NB4 (cell line): ENCODE data around the gene SLC35C1.

Experiments used
- DNase-seq: peaks from one replicate; pipeline ENCODE4 v3.0.0; 2010; ENCODE audit warnings: low read depth
- H3K4me3 ChIP-seq: one replicate; pipeline ENCODE4 v1.5.1; 2011; ENCODE audit warnings: mild to moderate bottlenecking, low read depth, low read length, moderate library complexity
- MYC ChIP-seq: IDR thresholded peaks from 2 replicates; pipeline ENCODE4 v1.6.1; 2011; ENCODE audit warnings: low read depth, low read length
- POLR2A ChIP-seq: IDR thresholded peaks from 2 replicates; pipeline ENCODE4 v1.6.1; 2011; ENCODE audit warnings: mild to moderate bottlenecking; ENCODE audit not compliant: insufficient read length; ENCODE audit errors: extremely low read depth
- TF ChIP-seq, protein P1 (sequence below): IDR thresholded peaks from one replicate; pipeline ENCODE4 v1.5.1; 2012; ENCODE audit warnings: low read depth, low read length
- TF ChIP-seq, protein P2 (sequence below): IDR thresholded peaks from 2 replicates; pipeline ENCODE4 v1.6.1; 2011; ENCODE audit warnings: low read depth, low read length

SLC35C1 gene

DNA sequence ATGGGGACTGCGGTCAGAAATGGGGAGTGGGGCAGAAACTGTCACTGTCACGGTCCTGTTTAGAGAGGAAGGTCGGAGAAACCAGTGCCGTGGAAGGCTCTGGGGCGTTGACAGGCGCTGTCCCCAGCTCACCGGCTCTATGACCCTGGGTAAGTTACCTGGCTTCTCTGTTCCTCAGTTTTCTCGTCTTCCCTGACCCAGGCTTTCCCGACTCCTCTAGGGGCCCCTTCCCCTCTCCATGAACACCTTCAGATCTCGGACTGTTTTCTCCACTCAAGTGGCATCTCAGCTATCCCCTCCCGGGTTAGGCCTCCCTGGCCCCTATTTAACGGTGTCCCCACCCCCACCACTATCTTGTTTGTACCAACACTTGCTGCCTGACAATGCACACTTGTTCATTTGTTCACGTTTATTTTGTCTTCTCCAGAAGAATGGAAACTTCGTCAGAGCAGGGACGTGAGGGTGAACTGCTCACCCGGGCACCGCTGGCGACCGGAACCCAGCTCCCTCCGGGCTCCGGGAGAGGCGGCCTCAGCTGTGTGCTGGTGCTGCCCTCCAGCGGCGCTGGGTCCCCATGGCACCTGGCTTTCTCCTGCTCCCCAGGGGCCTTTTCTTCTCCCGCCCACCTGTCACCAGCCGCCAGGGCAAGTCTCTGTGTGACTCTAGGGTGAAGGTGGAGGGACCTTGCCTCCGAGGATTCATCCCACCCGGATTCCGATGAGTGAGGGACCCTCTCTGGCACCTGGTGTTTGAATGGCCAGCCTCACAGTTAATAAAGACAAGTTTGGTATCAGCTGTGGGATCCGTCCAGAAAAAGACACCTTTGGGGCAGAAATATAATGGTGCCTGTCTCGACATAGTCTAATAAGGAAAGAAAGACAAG, 33.1 kb upstream of the SLC35C1 start:
- TF ChIP-seq, protein P1, sequence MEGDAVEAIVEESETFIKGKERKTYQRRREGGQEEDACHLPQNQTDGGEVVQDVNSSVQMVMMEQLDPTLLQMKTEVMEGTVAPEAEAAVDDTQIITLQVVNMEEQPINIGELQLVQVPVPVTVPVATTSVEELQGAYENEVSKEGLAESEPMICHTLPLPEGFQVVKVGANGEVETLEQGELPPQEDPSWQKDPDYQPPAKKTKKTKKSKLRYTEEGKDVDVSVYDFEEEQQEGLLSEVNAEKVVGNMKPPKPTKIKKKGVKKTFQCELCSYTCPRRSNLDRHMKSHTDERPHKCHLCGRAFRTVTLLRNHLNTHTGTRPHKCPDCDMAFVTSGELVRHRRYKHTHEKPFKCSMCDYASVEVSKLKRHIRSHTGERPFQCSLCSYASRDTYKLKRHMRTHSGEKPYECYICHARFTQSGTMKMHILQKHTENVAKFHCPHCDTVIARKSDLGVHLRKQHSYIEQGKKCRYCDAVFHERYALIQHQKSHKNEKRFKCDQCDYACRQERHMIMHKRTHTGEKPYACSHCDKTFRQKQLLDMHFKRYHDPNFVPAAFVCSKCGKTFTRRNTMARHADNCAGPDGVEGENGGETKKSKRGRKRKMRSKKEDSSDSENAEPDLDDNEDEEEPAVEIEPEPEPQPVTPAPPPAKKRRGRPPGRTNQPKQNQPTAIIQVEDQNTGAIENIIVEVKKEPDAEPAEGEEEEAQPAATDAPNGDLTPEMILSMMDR, result peak; percentile 77
- TF ChIP-seq MYC, result 0 out of 2 replicates have a peak, but pooled peaks have one; percentile 43
- TF ChIP-seq POLR2A, result no peak
- TF ChIP-seq, protein P2, sequence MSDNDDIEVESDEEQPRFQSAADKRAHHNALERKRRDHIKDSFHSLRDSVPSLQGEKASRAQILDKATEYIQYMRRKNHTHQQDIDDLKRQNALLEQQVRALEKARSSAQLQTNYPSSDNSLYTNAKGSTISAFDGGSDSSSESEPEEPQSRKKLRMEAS, result peak; percentile 60
- DNase-seq, result peak; percentile 81
- H3K4me3 ChIP-seq, result peak overlapping the region; percentile 56

DNA sequence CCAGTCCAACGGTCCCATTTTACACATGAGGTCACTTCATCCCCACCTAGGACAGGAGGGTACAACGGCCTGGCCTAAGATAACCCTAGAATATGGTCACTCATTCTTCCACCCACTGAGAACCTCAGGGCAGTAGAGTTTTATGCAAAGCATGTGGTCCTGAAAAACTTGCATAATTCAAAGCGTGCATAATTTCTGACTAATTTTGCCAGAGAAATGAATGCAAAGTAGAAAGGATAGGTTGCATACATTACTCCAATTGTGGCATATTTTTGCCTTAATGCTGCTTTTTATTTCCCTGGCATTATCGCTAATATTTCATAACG, 32.5 kb upstream of the SLC35C1 start:
- no peak overlapping the region for H3K4me3 ChIP-seq
- no peak for DNase-seq
- TF ChIP-seq, protein P2, result no peak
- TF ChIP-seq MYC, result no peak
- TF ChIP-seq, protein P1, result no peak
- no peak for TF ChIP-seq POLR2A

DNA sequence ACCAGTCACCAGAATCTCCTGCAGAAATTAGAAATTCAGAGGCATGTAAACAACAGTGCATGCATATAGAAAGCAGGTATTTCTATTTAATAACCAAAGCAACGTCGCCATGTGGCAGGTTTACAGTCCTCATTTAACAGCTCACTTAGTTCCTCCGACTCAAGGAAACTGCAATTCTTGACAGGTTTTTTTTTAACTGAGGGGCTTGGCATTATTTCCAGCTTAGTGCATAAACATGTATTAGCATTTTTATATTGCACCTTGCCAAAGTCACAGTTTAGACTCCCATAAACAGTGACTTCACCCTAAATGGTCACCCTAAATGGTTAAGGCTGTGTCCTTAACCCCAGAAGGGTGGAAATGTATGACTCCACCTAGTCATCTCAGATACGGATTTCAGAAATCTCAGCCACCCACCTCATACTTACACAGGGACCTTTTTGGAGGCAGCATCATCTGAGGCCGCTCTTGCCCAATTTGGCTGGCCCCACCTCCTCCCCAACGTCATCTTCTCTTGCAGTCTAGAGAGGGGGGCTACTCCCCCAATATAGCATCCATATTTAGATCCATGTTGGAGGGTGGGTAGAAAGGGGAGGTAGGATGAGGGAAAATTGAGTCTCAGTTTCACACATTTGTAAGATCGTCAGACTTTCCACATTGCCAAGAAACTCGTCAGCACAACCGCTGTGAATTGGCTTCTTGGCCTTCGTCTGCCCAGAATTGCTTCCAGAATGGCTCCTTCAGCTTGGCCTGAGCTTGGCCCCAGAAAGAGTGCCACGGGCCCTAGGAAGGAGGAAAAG, 31.8 kb upstream of the SLC35C1 start:
- TF ChIP-seq, protein P1, result no peak
- TF ChIP-seq MYC (no peak), POLR2A (no peak)
- TF ChIP-seq, protein P2, result no peak
- no peak for DNase-seq

DNA sequence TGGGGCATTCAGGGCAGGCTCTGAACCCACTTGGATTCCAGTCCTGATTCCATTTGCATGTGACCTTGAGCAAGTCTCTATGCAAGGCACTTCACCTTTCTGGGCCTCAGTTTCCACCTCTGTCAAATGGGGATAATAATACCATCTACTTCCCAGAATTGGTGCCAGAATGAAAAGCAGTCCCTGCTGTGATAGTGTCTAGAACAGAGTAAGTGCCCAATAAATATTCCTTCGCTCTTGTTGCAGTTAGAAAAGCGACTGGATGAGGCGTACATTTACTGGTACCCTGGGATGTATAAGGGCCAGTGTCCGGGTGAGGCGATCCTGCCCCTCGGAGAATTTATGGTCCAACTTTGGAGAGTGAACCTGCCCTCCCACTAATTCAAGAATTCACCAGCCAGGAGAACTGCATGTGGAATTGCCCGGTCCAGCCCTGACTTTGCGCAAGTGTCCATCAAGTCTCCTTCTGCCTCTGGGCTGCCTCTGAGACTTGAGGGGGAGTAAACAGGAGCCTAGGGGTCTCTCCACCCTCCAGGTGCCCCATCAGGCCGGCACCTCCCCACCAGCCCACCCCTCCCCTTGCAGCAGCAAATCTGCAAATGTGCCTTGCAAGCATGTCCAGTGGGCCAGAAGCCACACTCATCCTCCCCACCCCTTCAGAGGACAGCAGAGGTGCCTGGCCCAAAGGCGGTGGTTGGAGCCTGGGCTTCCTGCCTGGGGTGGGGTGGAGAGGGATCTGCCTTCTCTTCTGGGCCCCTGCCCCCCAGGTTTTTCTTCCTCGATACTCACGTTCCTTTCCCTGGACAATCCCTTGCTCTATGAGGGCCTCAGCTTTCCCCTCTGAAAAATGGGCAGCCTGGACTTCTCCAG, 30.9 kb upstream of the SLC35C1 start:
- H3K4me3 ChIP-seq, result no peak overlapping the region
- TF ChIP-seq, protein P2, result no peak
- no peak for TF ChIP-seq MYC
- TF ChIP-seq, protein P1, result no peak
- TF ChIP-seq POLR2A, result no peak
- no peak for DNase-seq

More for the DNA sequence above, 31.8 kb upstream of the SLC35C1 start:
- no peak overlapping the region for H3K4me3 ChIP-seq

DNA sequence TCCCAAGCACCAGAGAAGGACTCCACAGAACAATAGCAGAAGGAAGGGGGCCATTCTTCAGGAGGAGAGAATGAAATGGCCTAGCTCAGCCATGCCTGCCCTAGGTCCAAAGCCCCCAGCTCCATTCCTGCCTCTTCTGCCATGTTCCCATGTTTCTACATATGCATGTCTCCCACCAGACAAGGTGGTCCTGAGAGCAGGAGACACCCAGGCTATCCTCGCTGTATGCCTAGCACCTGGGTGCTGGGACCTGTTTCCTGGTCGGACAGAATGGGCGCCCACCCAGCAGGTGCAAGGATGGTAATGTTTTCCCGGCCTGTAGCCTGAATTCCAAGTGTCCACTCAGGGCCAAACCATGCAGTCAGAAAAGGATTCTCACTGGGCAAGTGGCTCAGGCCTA, 30.2 kb upstream of the SLC35C1 start:
- TF ChIP-seq, protein P1, result no peak
- no peak for TF ChIP-seq MYC
- TF ChIP-seq, protein P2, result no peak
- TF ChIP-seq POLR2A, result no peak
- DNase-seq, result no peak

More for the DNA sequence above, 30.2 kb upstream of the SLC35C1 start:
- H3K4me3 ChIP-seq, result no peak overlapping the region
